AML-193 (cell line): ENCODE measurements around the gene MEIS2.

Source experiments
- DNase-seq, 2 experiments: peaks; one replicate each; lab custom pipeline; 2025; lab: John Stamatoyannopoulos, UW

MEIS2 gene

GRCh38 chr15:36877796-36878683 is 222.3 kb downstream of the MEIS2 start:
- DNase-seq, result no peak

- no peak for DNase-seq
Observed at GRCh38 chr15:36877294-36877693, 223.1 kb downstream of the MEIS2 start.

- no peak for DNase-seq
Observed at GRCh38 chr15:36875740-36876334, 224.5 kb downstream of the MEIS2 start.

- DNase-seq, result no peak
Observed at GRCh38 chr15:36874930-36875329, 225.4 kb downstream of the MEIS2 start.

GRCh38 chr15:36867436-36867835 is 232.9 kb downstream of the MEIS2 start:
- DNase-seq, result no peak

- DNase-seq, result no peak
Observed at GRCh38 chr15:36866896-36867295, 233.5 kb downstream of the MEIS2 start.

- no peak for DNase-seq
Observed at GRCh38 chr15:36863570-36863969, 236.8 kb downstream of the MEIS2 start.

GRCh38 chr15:36860792-36861191 is 239.6 kb downstream of the MEIS2 start:
- DNase-seq, result no peak

- no peak for DNase-seq
Observed at GRCh38 chr15:36858423-36858822, 241.9 kb downstream of the MEIS2 start.

GRCh38 chr15:36856339-36856973 is 243.9 kb downstream of the MEIS2 start:
- no peak for DNase-seq

GRCh38 chr15:36850864-36851263 is 249.5 kb downstream of the MEIS2 start:
- no peak for DNase-seq

- DNase-seq, result no peak
Observed at GRCh38 chr15:36845270-36845669, 255.1 kb downstream of the MEIS2 start.

GRCh38 chr15:36844534-36844998 is 255.8 kb downstream of the MEIS2 start:
- DNase-seq, result no peak

GRCh38 chr15:36843822-36844221 is 256.5 kb downstream of the MEIS2 start:
- no peak for DNase-seq

- no peak for DNase-seq
Observed at GRCh38 chr15:36841193-36841592, 259.2 kb downstream of the MEIS2 start.
